ENCODE data around the gene ASMTL. TPM values are rescaled to one million over a fixed set of nuclear protein-coding genes. Genes with fewer than 3 reads are reported as not detected.

The ASMTL gene
- total RNA-seq, 1 experiment from 2014 or later, result 26.4 TPM

DNA sequence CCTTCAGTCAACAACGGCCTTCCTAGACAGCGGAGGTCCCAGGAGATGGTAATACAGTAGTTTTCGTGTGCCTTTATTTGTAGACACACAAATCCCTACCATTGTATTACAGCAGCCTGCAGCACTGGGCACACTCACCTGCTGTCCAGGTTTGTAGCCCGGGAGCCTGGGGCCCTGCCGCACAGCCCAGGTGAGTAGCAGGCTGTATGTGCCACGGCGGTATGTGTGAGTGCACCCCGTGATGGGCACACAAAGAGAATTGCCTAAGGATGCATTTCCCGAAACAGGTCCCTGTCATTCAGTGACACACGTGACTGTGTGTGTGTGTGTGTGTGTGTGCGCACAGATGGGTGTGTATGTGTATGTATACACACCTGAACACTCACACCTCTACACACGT is 52.7 kb downstream of the ASMTL start:
- no peak overlapping the region for H3K4me3 ChIP-seq
- DNase-seq, result no peak

DNA sequence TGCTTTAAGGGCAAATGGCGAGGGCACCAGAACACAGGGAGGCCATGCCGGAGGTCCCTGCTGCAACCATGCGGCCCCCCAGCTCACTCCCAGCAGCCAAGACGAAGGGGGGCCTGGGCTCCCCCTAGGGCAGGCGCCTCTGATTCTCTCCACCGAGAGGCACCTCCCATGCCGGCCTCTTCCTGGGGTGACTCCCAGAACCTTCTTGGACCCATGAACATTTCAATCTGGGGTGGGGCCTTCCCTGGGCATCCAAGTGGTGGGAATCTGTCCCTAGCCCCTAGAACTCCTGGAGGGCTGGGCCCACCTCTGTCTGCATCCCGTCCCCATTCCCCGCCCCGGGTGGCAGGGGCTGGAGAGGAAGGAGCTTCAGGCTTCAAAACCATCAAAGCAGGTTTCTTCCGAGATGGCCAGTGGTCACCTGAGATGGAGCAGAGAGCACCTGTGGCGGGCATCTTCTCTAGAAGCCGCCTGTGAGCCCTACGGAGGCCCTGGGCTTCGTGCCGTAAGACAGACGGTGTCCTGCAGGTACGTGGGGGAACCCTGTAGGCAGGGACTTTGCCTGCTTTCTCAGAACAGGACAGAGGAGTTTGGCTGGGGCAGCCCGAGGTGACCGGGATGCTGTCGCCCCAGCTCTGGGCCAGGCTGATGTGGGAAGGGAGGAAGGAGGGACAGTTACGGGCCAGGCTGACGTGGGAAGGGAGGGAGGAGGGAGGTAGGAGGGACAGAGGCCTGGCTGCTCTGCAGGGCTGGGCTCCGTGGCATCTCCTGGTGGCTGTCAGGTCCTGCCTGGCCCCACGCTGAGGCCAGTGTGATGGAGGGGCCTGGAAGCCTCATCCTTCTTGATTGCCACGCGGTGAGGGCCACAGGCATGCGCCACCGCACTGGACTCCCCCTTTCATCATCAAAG is 54.0 kb downstream of the ASMTL start:
- no peaks in the 10 kb centered on the region for H3K9me3 ChIP-seq (replicated peaks)
- H3K27me3 ChIP-seq, result no peaks in the 10 kb centered on the region
- H3K4me3 ChIP-seq, result no peak overlapping the region
- no peak overlapping the region for H3K27ac ChIP-seq
- H3K36me3 ChIP-seq, result peaks cover 45% of the 10 kb centered on the region
- H3K4me1 ChIP-seq, result no peaks in the 10 kb centered on the region; the same call in 1 of the 2 replicates
- no peak for DNase-seq

More for the DNA sequence above, 52.7 kb downstream of the ASMTL start:
- Histone ChIP-seq H3K9me3 (replicated peaks) (no peaks in the 10 kb centered on the region), H3K27ac (no peak overlapping the region), H3K27me3 (no peaks in the 10 kb centered on the region), H3K36me3 (peaks cover 52% of the 10 kb centered on the region), H3K4me1 (no peaks in the 10 kb centered on the region; the same call in 1 of the 2 replicates)

DNA sequence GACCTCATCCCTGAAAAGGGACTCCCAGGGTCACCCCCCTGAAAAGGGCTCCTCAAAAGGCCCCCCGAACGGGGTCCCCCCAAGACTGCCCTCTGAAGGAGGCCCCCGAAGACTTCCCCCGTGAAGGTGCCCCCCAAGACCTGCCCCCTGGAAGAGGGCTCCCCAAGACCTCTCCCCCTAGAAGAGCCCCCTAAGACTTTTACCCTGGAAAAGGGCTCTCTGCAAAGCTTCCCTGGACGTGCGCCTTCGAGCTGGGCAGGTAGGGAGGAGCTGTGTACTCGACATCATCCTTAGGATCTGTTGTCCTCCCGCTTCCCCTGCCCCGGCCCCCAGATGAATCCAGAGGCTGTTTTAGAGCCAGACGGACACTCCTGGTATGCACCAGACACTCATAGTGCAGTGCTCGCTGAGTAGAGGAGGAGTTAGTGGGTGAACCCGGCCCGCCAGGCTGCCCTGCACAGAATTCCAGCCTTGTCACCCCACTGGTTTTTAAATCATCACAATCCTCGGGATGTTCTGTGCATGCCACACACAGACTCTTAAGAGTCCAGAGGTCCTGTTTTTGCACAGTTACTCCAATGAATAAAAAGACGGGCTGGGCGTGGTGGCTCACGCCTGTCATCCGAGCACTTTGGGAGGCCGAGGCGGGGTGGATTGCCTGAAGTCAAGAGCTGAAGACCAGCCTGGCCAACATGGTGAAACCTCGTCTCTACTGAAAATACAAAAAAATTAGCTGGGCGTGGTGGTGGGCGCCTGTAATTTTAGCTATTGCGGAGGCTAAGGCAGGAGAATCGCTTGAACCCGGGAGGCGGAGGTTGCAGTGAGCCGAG is 55.1 kb downstream of the ASMTL start:
- no peaks in the 10 kb centered on the region; the same call in 1 of the 2 replicates for H3K4me1 ChIP-seq
- H3K27me3 ChIP-seq, result no peaks in the 10 kb centered on the region
- H3K36me3 ChIP-seq, result peaks cover 38% of the 10 kb centered on the region
- DNase-seq, result no peak
- no peak overlapping the region for H3K4me3 ChIP-seq
- H3K27ac ChIP-seq, result no peak overlapping the region
- no peaks in the 10 kb centered on the region for H3K9me3 ChIP-seq (replicated peaks)

DNA sequence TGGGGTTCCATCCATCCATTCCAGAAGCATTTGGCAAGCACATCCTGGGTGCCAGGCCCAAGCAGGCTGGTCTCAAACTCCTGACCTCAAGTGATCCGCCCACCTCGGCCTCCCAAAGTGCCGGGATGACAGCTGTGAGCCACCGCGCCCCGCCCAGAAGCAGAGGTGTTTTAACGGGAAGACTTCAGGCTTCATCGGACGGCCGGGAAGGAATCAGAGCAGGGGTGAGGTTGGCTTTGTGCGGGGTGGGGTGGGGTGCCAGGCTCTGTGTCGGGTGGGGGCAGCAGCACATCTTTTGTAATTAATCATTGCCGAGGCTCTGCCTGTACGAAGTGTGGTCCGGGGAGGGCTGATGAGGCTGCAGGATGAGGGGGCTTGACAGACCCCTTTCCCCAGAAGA is 55.7 kb downstream of the ASMTL start:
- Histone ChIP-seq H3K36me3 (peaks cover 38% of the 10 kb centered on the region), H3K4me3 (no peak overlapping the region), H3K4me1 (no peaks in the 10 kb centered on the region; the same call in 1 of the 2 replicates), H3K27ac (no peak overlapping the region), H3K27me3 (no peaks in the 10 kb centered on the region), H3K9me3 (replicated peaks) (no peaks in the 10 kb centered on the region)
- DNase-seq, result no peak

DNA sequence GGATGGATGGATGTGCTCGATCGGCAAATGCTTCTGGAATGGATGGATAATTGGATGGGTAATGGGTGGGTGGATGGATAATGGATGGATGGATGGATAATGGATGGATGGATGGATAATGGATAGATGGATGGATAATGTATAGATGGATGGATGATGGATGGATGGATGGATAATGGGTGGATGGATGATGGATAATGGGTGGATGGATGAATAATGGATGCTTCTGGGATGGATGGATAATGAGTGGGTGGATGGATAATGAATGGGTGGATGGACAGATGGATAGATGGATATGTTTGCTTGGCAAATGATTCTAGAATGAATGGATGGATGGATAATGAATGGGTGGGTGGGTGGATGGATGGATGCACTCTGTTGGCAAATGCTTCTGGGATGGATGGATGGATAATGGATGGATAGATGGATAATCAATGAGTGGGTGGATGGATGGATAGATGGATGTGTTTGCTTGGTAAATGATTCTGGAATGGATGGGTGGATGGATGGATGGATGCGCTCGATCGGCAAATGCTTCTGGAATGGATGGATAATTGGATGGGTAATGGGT is 57.0 kb downstream of the ASMTL start:
- H3K27me3 ChIP-seq, result no peaks in the 10 kb centered on the region

DNA sequence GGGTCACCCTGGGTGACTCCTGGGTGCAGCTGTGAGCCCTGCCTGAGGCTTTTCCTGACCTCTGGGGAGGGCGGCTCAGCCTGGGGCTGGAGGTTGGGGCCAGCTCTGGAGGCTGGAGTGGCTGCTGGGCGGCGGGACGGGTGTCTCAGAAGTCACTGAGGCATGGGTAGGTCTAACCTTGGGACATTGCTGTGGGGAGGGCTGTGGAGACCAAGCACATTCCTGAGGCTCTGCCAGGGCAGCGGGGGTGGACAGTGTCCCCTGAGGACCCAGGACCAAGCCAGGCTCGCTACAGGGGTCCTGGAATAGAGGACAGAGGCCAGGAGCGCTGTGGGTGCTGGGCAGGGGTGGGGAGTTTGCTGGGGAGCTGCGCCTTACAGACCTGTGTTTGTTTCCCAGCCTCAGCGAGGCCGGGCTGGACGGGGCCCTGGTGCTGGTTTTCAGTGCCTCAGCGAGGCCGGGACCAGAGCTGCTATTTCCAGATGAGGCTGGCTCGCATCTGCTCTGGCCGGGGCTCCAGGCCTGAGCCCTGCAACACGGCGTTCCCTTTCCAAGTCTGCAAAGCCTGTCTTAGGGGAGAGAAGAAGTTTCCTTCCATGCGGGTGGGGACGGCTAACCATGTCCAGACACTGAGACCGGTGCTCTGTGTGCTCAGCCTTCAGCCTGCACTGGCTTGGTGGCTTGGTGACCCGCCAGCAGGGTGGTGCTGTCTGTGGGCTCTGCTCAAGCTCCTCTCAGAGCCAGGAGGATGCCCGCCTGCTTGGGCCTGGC is 57.8 kb downstream of the ASMTL start:
- H3K9me3 ChIP-seq (replicated peaks), result no peaks in the 10 kb centered on the region
- peaks cover 40% of the 10 kb centered on the region for H3K36me3 ChIP-seq
- H3K4me3 ChIP-seq, result no peak overlapping the region
- DNase-seq, result no peak
- H3K27ac ChIP-seq, result no peak overlapping the region
- no peaks in the 10 kb centered on the region for H3K27me3 ChIP-seq
- H3K4me1 ChIP-seq, result no peaks in the 10 kb centered on the region; the same call in 1 of the 2 replicates

More for the DNA sequence above, 57.0 kb downstream of the ASMTL start:
- Histone ChIP-seq H3K36me3 (peaks cover 43% of the 10 kb centered on the region), H3K9me3 (replicated peaks) (no peaks in the 10 kb centered on the region), H3K27ac (no peak overlapping the region), H3K4me3 (no peak overlapping the region), H3K4me1 (no peaks in the 10 kb centered on the region; the same call in 1 of the 2 replicates)
- no peak for DNase-seq

DNA sequence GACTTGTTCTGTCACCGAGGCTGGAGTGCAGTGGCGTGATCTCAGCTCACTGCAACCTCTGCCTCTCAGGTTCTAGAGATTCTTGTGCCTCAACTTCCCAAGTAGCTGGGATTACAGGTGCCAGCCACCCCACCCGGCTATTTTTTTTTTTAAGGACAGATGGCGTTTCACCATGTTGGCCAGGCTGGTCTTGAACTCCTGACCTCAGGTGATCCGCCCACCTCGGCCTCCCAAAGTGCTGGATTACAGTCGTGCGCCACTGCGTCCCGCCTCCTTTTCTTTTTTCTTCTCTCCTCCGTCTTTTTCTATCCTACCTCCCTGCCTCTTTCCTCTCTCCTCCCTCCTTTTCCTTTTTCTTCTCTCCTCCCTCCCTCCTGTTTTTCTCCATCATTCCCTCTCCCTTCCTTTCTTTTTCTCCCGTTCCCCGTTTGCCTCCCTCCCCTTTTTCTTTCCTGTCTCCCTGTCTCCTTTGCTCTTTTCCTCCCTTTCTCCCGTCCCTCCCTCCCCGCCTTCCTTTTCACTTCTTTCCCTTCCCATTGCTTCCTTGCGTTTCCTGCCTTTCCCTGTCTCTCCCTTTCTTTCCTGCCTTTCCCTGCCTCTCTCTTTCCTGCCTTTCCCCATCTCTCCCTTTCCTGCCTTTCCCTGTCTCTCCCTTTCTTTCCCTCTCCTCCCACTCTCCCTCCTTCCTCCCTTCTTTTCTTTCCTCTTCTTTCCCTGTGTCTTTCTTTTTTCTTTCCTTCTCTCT is 58.7 kb downstream of the ASMTL start:
- Histone ChIP-seq H3K9me3 (replicated peaks) (no peaks in the 10 kb centered on the region), H3K4me3 (no peak overlapping the region), H3K27me3 (no peaks in the 10 kb centered on the region), H3K27ac (no peak overlapping the region), H3K36me3 (peaks cover 43% of the 10 kb centered on the region), H3K4me1 (no peaks in the 10 kb centered on the region; the same call in 1 of the 2 replicates)
- DNase-seq, result no peak

DNA sequence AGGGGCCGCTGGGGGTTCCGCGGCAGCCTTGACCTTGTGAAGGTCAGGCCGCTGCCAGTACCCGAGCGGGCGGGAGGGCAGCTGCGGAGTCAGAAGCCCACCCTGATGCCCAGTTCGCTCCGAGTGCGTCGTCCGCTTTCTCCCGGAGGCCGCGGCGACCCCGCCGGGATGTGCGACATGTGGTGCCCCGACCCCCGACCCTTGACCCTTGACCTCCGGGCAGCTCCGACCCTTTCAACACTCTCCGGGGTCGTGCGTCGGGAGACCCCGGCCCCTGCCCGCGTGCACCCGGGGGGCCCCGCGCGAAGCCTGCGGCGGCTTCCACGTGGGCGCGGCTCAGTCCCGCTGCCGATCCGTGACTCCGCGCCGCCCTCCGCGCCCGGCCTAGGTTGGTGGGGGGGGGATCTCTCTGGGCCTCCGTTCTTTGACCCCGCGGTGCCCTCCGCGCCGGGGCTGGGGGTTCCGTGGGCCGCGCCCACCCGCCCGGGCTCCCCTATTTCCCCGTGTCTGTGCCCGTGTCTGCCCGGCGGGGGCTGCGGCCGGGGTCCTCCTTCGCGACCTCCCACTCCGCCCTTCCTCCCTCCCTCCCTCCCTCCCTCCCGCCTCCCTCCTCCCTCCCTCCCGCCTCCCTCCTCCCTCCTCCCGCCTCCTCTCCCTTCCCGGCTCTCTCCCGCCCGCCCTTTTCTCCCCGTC is 60.2 kb downstream of the ASMTL start:
- DNase-seq, result peak; percentile 82 to 83
- Histone ChIP-seq H3K36me3 (peaks cover 44% of the 10 kb centered on the region), H3K4me1 (no peaks in the 10 kb centered on the region; the same call in 1 of the 2 replicates), H3K27me3 (no peaks in the 10 kb centered on the region), H3K27ac (peak overlapping the region; percentile 99), H3K9me3 (replicated peaks) (no peaks in the 10 kb centered on the region), H3K4me3 (peak overlapping the region; percentile 96)

DNA sequence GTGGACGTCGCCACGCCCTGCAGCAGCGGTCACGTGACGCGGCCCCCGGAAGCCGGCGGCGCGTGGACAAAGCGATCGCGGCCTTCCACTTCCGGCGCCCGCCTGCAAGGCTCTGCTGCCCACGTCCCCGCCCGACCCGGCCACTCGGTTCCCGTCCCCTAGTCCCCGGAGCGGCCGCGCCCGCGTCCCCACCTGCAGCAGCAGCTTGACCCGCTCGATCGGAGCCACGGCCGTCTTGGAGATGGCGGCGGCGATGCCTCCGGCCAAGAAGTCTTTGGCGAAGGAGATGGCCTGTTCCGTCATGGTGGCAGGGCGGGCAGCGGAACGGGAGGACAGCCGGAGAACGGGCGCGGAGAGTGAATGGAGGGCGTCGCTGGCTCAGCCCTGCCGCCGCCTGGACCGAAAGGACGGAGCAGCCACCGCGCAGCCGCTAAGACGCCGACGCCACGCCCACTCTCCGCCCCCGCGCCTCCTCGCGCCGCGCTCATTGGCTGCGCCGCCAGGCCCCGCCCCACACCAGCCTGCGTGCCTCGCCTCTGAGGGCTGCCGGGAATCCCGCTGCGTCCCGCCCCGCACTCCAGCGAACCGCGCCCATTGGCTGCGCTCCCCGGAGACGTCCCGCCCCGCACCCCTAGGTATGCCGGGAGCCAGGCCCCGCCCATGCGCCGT is 60.9 kb downstream of the ASMTL start, which contains the start of gene SLC25A6:
SLC25A6 (minus strand) TSS at position 407 of the 669 bp plus-strand sequence; CDS start at position 303, 104 bp downstream.
- no peaks in the 10 kb centered on the region for H3K9me3 ChIP-seq (replicated peaks)
- H3K4me3 ChIP-seq, result peak within 1 kb of the TSS; percentile 96
- peaks cover 49% of the 10 kb centered on the region for H3K36me3 ChIP-seq
- H3K27ac ChIP-seq, result peak within 1 kb of the TSS; percentile 99
- H3K27me3 ChIP-seq, result no peaks in the 10 kb centered on the region
- H3K4me1 ChIP-seq, result no peaks in the 10 kb centered on the region; the same call in 1 of the 2 replicates
- peak; percentile 97 to 98 for DNase-seq

DNA sequence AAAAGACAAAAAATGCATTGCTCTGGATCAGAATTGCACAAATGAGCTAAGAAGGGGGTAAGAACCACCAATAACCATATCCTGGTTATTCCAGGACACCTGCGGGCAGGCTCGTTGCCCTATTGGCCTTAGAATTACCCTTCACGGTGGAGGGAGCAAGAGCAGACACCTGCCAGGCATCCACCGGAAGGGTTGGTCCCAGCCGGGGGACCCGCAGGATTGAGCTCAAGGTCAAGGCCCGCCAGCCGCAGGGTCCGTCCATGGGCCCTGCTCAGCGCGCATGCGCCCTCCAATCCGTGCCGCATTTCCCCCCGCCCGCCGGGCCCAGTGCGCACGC is 61.4 kb downstream of the ASMTL start:
- H3K36me3 ChIP-seq, result peaks cover 50% of the 10 kb centered on the region
- H3K4me3 ChIP-seq, result peak overlapping the region; percentile 96
- peak overlapping the region; percentile 99 for H3K27ac ChIP-seq
- no peaks in the 10 kb centered on the region for H3K9me3 ChIP-seq (replicated peaks)
- peak in 1 of 2 experiments; percentile 90 for DNase-seq
- H3K27me3 ChIP-seq, result no peaks in the 10 kb centered on the region
- no peaks in the 10 kb centered on the region; the same call in 1 of the 2 replicates for H3K4me1 ChIP-seq

DNA sequence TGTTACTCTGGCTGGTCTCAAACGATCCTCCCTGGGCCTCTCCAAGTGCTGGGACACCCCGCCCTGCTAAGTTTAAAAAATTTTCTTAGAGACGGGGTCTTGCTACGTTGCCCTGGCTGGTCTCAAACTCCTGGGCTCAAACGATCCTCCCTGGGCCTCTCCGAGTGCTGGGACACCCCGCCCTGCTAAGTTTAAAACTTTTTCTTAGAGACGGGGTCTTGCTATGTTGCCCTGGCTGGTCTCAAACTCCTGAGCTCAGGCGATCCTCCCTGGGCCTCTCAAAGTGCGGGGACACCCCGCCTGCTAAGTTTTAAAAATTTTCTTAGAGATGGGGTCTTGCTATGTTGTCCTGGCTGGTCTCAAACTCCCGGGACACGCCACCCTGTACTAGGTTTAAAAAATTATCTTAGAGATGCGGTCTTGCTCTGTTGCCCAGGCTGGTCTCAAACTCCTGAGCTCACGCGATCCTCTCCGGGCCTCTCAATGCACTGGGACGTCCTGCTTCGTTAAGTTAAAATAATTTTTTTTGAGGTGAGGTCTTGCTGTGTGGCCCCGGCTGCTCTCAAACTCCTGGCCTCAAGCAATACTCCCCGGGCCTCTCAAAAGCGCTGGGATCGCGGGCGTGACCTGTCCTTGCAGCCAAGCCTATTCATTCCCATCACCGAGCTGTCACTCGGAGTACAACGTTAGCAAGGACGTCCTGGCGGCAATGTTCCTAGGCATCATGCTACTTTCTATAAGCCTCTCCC is 61.9 kb downstream of the ASMTL start:
- Histone ChIP-seq H3K9me3 (replicated peaks) (no peaks in the 10 kb centered on the region), H3K4me1 (no peaks in the 10 kb centered on the region), H3K4me3 (peak overlapping the region; percentile 96), H3K27ac (peak overlapping the region; percentile 99), H3K36me3 (peaks cover 51% of the 10 kb centered on the region), H3K27me3 (no peaks in the 10 kb centered on the region)
- no peak for DNase-seq

DNA sequence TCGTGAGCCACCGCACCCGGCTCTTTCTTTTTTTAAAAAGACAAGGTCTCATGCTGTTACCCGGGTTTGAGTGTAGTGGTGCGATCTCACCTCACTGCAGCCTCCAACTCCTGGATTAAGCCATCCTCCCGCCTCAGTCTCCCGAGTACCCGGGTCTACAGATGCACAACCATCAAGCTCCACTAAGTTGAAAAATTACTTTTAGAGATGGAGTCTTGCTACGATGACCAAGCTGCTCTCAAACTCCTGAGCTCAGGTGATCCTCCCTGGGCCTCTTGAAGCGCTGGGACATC is 62.8 kb downstream of the ASMTL start:
- no peaks in the 10 kb centered on the region for H3K27me3 ChIP-seq
- H3K4me3 ChIP-seq, result no peak overlapping the region
- no peak for DNase-seq
- H3K27ac ChIP-seq, result no peak overlapping the region
- no peaks in the 10 kb centered on the region for H3K9me3 ChIP-seq (replicated peaks)
- peaks cover 59% of the 10 kb centered on the region for H3K36me3 ChIP-seq
- no peaks in the 10 kb centered on the region for H3K4me1 ChIP-seq
